ENCODE data around the gene GSG1L.

GRCh38 chr16:27844826-27845225, 218.7 kb downstream of the GSG1L start:
- no peak for TF ChIP-seq CTCF (conservative IDR thresholded peaks at IDR 0.05)
- no peak for TF ChIP-seq EZH2 (IDR thresholded peaks at IDR 0.05; ENCODE audit: low read depth)

All from PC-9 (cell line).